Testis (tissue), 3 donors: ENCODE measurements around the gene ANXA6. TPM values are rescaled to one million over a fixed set of nuclear protein-coding genes. Genes with fewer than 3 reads are reported as not detected.

Experiments
- DNase-seq: peaks from one replicate; pipeline ENCODE4 v3.0.0-alpha.2; 2019
- H3K27ac ChIP-seq, 2 donors: fragments of 200-600 bp; sonication (generic); one replicate each; pipeline ENCODE4 v1.5.1; 2019
- H3K27me3 ChIP-seq: fragments of 200-600 bp; sonication (generic); one replicate; pipeline ENCODE4 v1.5.1; 2019
- H3K36me3 ChIP-seq: fragments of 200-600 bp; sonication (generic); one replicate; pipeline ENCODE4 v1.5.1; 2017; ENCODE audit warnings: low read depth; ENCODE audit errors: missing control alignments
- H3K4me1 ChIP-seq: fragments of 200-600 bp; sonication (generic); one replicate; pipeline ENCODE4 v1.5.1; 2019
- H3K4me3 ChIP-seq, 2 donors: fragments of 200-600 bp; sonication (generic); one replicate each; pipeline ENCODE4 v1.5.1; 2017 to 2019
- H3K9me3 ChIP-seq: fragments of 200-600 bp; sonication (generic); one replicate; pipeline ENCODE4 v1.5.1; 2017
- POLR2A ChIP-seq: fragments of 450-650 bp; IDR thresholded peaks from one replicate; pipeline ENCODE4 v1.6.1; 2017; ENCODE audit warnings: antibody characterized with exemption, mild to moderate bottlenecking, moderate library complexity
- WGBS, 2 donors: methylation state at CpG; one replicate each; pipeline ENCODE4 v1.1.5; 2018; 5-methylcytosine and 5-hydroxymethylcytosine counted together
- intact Hi-C: fragments of 100-400 bp; cut with DNase I; formaldehyde crosslinking; loops from one replicate; pipeline ENCODE4 v1.15.1; 2023; ENCODE audit warnings: low total_unique reads
- polyA plus RNA-seq: library from polyadenylated mRNA; stranded (reverse); fragments of 350-450 nt; fragmentation: Illumina TruSeq; extraction: RNeasy Lipid Tissue Mini Kit (QIAGEN cat#74804); gene quantifications from one replicate; pipeline ENCODE4 v1.2.3, GENCODE V29; 2014; ENCODE audit warnings: low read depth, low replicate concordance; ENCODE audit not compliant: insufficient read depth
- total RNA-seq, 2 donors: library from RNA; depleted of rRNA; stranded (reverse); fragments of >200 nt; gene quantifications; one replicate each; pipeline ENCODE4 v1.2.3, GENCODE V29; 2016
- TF ChIP-seq, protein P1 (sequence below), 3 experiments: fragments of 450-650 bp in 2 of 3; fragments of 200-600 bp in 1 of 3; sonication (generic) in 1 of 3; IDR thresholded peaks; one replicate each; pipeline ENCODE4 v1.5.1; 2016 to 2019; ENCODE audit warnings: antibody characterized with exemption in 3 of 3, mild to moderate bottlenecking in 2 of 3, moderate library complexity in 1 of 3

The ANXA6 gene
- total and polyA plus RNA-seq, 3 donors from 2014 or later: 116 to 180 (median 152) TPM

DNA sequence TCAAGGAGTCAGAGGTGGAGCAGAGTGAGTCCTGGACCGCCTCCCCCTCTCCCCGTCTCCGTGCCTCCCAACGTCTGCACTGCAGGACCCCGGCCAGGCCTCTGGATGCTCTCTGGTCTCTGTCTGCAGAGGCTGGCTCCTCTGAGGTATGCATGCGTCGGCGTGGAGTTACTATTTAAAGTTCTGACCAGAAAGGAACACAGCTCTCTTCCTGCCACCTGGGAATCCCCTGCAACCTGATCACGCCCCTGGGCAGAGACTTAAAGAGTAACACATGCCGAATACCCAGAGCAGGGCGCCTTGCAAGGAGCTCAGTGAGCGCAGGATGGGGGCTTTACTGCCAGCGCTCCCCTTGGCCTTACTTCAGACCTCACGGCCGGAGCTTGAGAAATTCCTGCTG is 16.0 kb downstream of the ANXA6 start:
- Histone ChIP-seq H3K9me3 (no peaks in the 10 kb centered on the region), H3K36me3 (no peaks in the 10 kb centered on the region), H3K27me3 (no peaks in the 10 kb centered on the region), H3K27ac (no peak overlapping the region), H3K4me1 (peaks cover 22% of the 10 kb centered on the region), H3K4me3 (no peak overlapping the region)
- TF ChIP-seq, protein P1, sequence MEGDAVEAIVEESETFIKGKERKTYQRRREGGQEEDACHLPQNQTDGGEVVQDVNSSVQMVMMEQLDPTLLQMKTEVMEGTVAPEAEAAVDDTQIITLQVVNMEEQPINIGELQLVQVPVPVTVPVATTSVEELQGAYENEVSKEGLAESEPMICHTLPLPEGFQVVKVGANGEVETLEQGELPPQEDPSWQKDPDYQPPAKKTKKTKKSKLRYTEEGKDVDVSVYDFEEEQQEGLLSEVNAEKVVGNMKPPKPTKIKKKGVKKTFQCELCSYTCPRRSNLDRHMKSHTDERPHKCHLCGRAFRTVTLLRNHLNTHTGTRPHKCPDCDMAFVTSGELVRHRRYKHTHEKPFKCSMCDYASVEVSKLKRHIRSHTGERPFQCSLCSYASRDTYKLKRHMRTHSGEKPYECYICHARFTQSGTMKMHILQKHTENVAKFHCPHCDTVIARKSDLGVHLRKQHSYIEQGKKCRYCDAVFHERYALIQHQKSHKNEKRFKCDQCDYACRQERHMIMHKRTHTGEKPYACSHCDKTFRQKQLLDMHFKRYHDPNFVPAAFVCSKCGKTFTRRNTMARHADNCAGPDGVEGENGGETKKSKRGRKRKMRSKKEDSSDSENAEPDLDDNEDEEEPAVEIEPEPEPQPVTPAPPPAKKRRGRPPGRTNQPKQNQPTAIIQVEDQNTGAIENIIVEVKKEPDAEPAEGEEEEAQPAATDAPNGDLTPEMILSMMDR (IDR thresholded peaks at IDR 0.05): no peak
- TF ChIP-seq POLR2A: no peak
- DNase-seq: peak; percentile 66
- WGBS, 2 donors: 27 to 35% methylated on average over 6 to 15 of the region's 15 CpGs
- intact Hi-C loops: no loop called here

DNA sequence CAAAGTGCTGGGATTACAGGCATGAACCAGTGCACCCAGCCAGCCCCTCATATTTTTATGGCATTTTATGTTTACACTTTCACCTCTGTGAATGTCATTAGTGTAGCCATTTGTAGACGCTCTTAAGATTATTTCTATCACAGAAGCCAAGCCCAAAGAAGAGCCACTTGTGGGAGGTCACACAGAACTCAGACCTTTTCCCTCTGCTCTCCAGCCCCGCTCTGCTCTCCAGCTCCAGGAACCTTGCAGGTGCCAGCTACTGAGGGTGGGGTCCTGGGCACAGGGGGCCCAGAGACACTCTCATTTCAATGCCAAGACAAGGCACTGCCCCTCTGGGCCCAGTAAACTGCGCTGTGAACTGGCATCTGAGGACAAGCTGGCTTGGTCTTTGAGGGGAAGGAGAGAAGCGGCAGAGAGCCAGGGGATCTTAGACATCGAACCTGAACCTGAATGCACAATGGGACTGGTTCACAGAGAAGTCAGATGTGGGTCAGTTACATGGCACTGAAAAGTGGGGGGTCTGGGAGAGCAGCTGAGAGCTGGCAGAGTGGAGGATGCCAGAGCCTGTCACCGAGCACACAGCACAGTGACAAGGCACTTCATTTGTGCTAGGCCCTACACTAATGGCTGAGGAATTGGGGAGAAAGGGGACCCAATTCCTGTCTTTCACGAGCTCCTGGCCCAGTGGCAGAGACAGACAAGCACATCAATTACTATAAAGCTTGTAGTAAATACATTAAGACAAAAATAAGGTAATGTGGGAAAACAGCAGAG is 16.7 kb downstream of the ANXA6 start:
- intact Hi-C loops: no loop called here
- no peaks in the 10 kb centered on the region for H3K36me3 ChIP-seq
- no peak overlapping the region for H3K4me3 ChIP-seq
- no peak overlapping the region for H3K27ac ChIP-seq
- no peak for DNase-seq
- no peaks in the 10 kb centered on the region for H3K27me3 ChIP-seq
- WGBS, 2 donors: 58 to 66% methylated on average over 5 to 7 of the region's 7 CpGs
- peaks cover 22% of the 10 kb centered on the region for H3K4me1 ChIP-seq
- H3K9me3 ChIP-seq: no peaks in the 10 kb centered on the region
- no peak for TF ChIP-seq POLR2A
- TF ChIP-seq, protein P1 (IDR thresholded peaks at IDR 0.05): no peak

DNA sequence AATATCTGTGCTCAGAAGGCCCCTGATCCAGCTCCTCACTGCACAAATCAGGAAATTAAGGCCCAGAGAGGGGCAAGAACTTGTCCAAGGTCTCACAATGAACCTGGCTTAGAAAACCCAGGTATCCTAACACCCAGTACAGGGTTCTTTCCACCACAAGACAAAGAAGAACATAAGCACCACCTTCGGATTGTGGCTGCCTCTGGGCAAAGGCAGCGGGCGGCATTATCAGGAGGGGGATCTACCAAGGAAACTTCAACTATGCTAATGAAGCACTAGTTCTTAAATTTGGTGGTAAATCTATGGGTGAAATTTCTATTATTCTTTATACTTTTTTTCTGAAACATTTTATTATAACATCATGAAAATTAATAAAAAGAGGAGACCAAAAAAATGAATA is 17.9 kb downstream of the ANXA6 start:
- H3K4me1 ChIP-seq: peaks cover 22% of the 10 kb centered on the region
- H3K9me3 ChIP-seq: no peaks in the 10 kb centered on the region
- H3K27ac ChIP-seq: no peak overlapping the region
- H3K4me3 ChIP-seq: no peak overlapping the region
- TF ChIP-seq, protein P1 (IDR thresholded peaks at IDR 0.05): no peak
- TF ChIP-seq POLR2A: no peak
- no peaks in the 10 kb centered on the region for H3K36me3 ChIP-seq
- no peak for DNase-seq
- intact Hi-C loops: no loop called here
- 90 to 94% methylated on average over 3 of the region's 3 CpGs for WGBS, 2 donors
- no peaks in the 10 kb centered on the region for H3K27me3 ChIP-seq

DNA sequence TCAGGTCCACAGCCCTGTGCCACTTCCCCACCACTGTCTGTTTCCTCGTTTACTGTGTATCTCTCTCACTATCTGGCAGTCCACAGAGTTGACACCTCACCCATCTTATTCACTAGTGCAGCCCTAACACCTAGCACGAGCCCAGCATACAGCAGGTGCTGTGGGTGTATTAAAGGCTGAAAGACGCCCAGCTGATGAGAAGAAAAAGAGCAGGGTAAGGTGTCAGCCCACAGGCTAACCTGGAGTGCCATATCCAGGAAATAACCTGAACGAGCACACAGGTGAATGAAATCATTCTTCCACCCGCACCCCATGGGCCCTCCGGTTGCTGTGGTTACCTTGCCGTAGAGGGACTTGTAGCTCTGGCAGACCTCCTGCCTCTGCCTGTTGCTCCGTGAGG is 18.6 kb downstream of the ANXA6 start:
- 89% methylated on average over 7 to 8 of the region's 8 CpGs for WGBS, 2 donors
- Histone ChIP-seq H3K4me1 (peaks cover 22% of the 10 kb centered on the region), H3K27me3 (no peaks in the 10 kb centered on the region), H3K27ac (no peak overlapping the region), H3K9me3 (no peaks in the 10 kb centered on the region), H3K36me3 (no peaks in the 10 kb centered on the region), H3K4me3 (no peak overlapping the region)
- DNase-seq: no peak
- intact Hi-C loops: no loop called here
- TF ChIP-seq, protein P1 (IDR thresholded peaks at IDR 0.05): no peak
- TF ChIP-seq POLR2A: no peak

DNA sequence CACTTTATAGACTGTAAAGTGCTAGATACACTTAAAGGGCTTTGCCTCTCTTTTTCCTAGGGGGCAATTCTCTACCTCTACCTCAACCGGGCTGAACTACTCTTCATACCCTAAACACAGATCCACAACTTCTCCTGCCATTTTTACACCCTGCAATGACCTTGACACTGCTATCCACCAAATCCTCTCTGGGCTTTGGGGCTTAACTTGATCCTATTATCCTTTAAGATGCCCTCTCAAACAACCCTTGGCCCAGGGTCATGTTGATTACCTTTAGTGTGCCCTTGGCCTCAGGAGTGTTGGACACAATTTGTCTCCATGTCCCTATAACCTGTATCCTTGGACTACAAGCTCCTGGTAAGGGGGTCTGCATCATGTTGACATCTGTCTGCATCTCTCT is 19.5 kb downstream of the ANXA6 start:
- intact Hi-C loops: no loop called here
- no peak overlapping the region for H3K4me3 ChIP-seq
- no peaks in the 10 kb centered on the region for H3K9me3 ChIP-seq
- no peak for TF ChIP-seq POLR2A
- TF ChIP-seq, protein P1 (IDR thresholded peaks at IDR 0.05): no peak
- WGBS, 2 donors: 76 to 78% methylated on average over 1 of the region's 1 CpG
- no peaks in the 10 kb centered on the region for H3K27me3 ChIP-seq
- no peak overlapping the region for H3K27ac ChIP-seq
- no peaks in the 10 kb centered on the region for H3K36me3 ChIP-seq
- no peak for DNase-seq
- H3K4me1 ChIP-seq: peaks cover 22% of the 10 kb centered on the region
